Peyer's patch (tissue), 4 donors: Measurements from ENCODE around the gene GNG12. TPM values are rescaled to one million over a fixed set of nuclear protein-coding genes. Genes with fewer than 3 reads are reported as not detected.

Experiments used
- DNase-seq, 3 donors: peaks; one replicate each; pipeline ENCODE4 v3.0.0-alpha.2; 2017 to 2019
- H3K27ac ChIP-seq, 4 donors: fragments of 200-600 bp; sonication (generic); one replicate each; pipeline ENCODE4 v1.5.1; 2016 to 2019
- H3K27me3 ChIP-seq, 2 donors: fragments of 200-600 bp; sonication (generic); one replicate each; pipeline ENCODE4 v1.5.1; 2019
- H3K36me3 ChIP-seq, 3 donors: fragments of 200-600 bp; sonication (generic); one replicate each; pipeline ENCODE4 v1.5.1; 2016 to 2019
- H3K4me1 ChIP-seq, 4 donors: fragments of 200-600 bp; sonication (generic); one replicate each; pipeline ENCODE4 v1.5.1; 2016 to 2019
- H3K4me3 ChIP-seq, 4 donors: fragments of 200-600 bp; sonication (generic); 1 replicate in 3 of 4; 2 replicates in 1 of 4; pipeline ENCODE4 v1.5.1; 2016 to 2019; ENCODE audit warnings: mild to moderate bottlenecking in 1 of 4
- H3K9me3 ChIP-seq, 4 donors: fragments of 200-600 bp; sonication (generic); one replicate each; pipeline ENCODE4 v1.5.1; 2016 to 2019; ENCODE audit warnings: mild to moderate bottlenecking in 1 of 4
- CTCF ChIP-seq, 6 experiments: fragments of 450-650 bp in 4 of 6; fragments of 200-600 bp in 2 of 6; sonication (generic) in 1 of 6; IDR thresholded peaks; one replicate each; pipeline ENCODE4 v1.5.1; 2017 to 2019; ENCODE audit warnings: antibody characterized with exemption in 6 of 6, mild to moderate bottlenecking in 3 of 6, moderate library complexity in 1 of 6
- POLR2A ChIP-seq, 2 donors: fragments of 450-650 bp; IDR thresholded peaks; one replicate each; pipeline ENCODE4 v1.5.1; 2017; ENCODE audit warnings: antibody characterized with exemption in 2 of 2, mild to moderate bottlenecking in 2 of 2, moderate library complexity in 2 of 2
- total RNA-seq, 4 donors: library from RNA; depleted of rRNA; stranded (reverse); fragments of >200 nt; gene quantifications; one replicate each; pipeline ENCODE4 v1.1.0, GENCODE V29; 2016

GNG12 gene
- total RNA-seq, 4 donors from 2014 or later = 61.9 to 271 (median 165) TPM

GRCh38 chr1:67701876-67702275 lies 131.4 kb downstream of the GNG12 start:
- no peak for TF ChIP-seq POLR2A (IDR thresholded peaks at IDR 0.05)
- TF ChIP-seq CTCF (IDR thresholded peaks at IDR 0.05) = no peak

GRCh38 chr1:67700692-67701410 lies 132.4 kb downstream of the GNG12 start:
- Histone ChIP-seq H3K36me3 (peaks cover 0 to 24% (median 0%) of the 10 kb centered on the region in 3 donors), H3K4me3 (no peak overlapping the region), H3K27ac (peak overlapping the region in 1 of 4 donors; percentile 15), H3K27me3 (no peaks in the 10 kb centered on the region), H3K4me1 (no peaks in the 10 kb centered on the region), H3K9me3 (no peaks in the 10 kb centered on the region)
- TF ChIP-seq CTCF (IDR thresholded peaks at IDR 0.05) (peak in 3 of 6 experiments; percentile 24 to 45 (median 25)), POLR2A (IDR thresholded peaks at IDR 0.05) (no peak)
- no peak for DNase-seq

More at GRCh38 chr1:67701876-67702275, 131.4 kb downstream of the GNG12 start:
- Histone ChIP-seq H3K27ac (no peak overlapping the region), H3K9me3 (no peaks in the 10 kb centered on the region), H3K4me1 (peaks cover 0 to 2% (median 0%) of the 10 kb centered on the region in 4 donors), H3K27me3 (no peaks in the 10 kb centered on the region), H3K36me3 (peaks cover 0 to 24% (median 0%) of the 10 kb centered on the region in 3 donors), H3K4me3 (no peak overlapping the region)
- DNase-seq = no peak

GRCh38 chr1:67700220-67700619 lies 133.0 kb downstream of the GNG12 start:
- Histone ChIP-seq H3K4me1 (no peaks in the 10 kb centered on the region), H3K9me3 (no peaks in the 10 kb centered on the region), H3K4me3 (no peak overlapping the region), H3K27me3 (no peaks in the 10 kb centered on the region), H3K36me3 (peaks cover 0 to 18% (median 0%) of the 10 kb centered on the region in 3 donors), H3K27ac (no peak overlapping the region)
- TF ChIP-seq POLR2A (IDR thresholded peaks at IDR 0.05) = no peak
- no peak for TF ChIP-seq CTCF (IDR thresholded peaks at IDR 0.05)
- no peak for DNase-seq

- DNase-seq = no peak
- no peak overlapping the region for H3K4me3 ChIP-seq
- TF ChIP-seq CTCF (IDR thresholded peaks at IDR 0.05) = no peak
- TF ChIP-seq POLR2A (IDR thresholded peaks at IDR 0.05) = no peak
- H3K27me3 ChIP-seq = no peaks in the 10 kb centered on the region
- H3K4me1 ChIP-seq = no peaks in the 10 kb centered on the region
- no peaks in the 10 kb centered on the region for H3K36me3 ChIP-seq
- no peak overlapping the region for H3K27ac ChIP-seq
- no peaks in the 10 kb centered on the region for H3K9me3 ChIP-seq
These were observed 136.6 kb downstream of the GNG12 start for GRCh38 chr1:67696708-67697107.

- Histone ChIP-seq H3K4me1 (no peaks in the 10 kb centered on the region), H3K36me3 (no peaks in the 10 kb centered on the region), H3K4me3 (no peak overlapping the region), H3K27me3 (no peaks in the 10 kb centered on the region), H3K9me3 (no peaks in the 10 kb centered on the region), H3K27ac (no peak overlapping the region)
- no peak for TF ChIP-seq POLR2A (IDR thresholded peaks at IDR 0.05)
- TF ChIP-seq CTCF (IDR thresholded peaks at IDR 0.05) = no peak
- DNase-seq = no peak
These were observed 137.3 kb downstream of the GNG12 start for GRCh38 chr1:67695963-67696362.
